Activated CD8-positive, alpha-beta memory T cell treated with anti-CD3 and anti-CD28 coated beads for 24 hours (primary cell): ENCODE data around the gene SPRED2.
A peak's percentile ranks its signal among the peaks of the same experiment; 100 is the strongest.

Source experiments
- DNase-seq: peaks from one replicate; pipeline ENCODE4 v3.0.0-alpha.2; 2020

Gene SPRED2

GRCh38 chr2:65432227-65433190 is at the start of gene SPRED2:
TSS of gene SPRED2 (minus strand) at chr2:65432599. CDS start at chr2:65431987, 612 bp downstream.
- peak; percentile 81 for DNase-seq

- no peak for DNase-seq
Observed at GRCh38 chr2:65481961-65482360, 49.6 kb upstream of the SPRED2 start.

- no peak for DNase-seq
Observed at GRCh38 chr2:65479524-65479923, 47.1 kb upstream of the SPRED2 start.

- no peak for DNase-seq
Observed at GRCh38 chr2:65478498-65479135, 46.2 kb upstream of the SPRED2 start.

GRCh38 chr2:65477590-65477989 is 45.2 kb upstream of the SPRED2 start:
- no peak for DNase-seq

- no peak for DNase-seq
Observed at GRCh38 chr2:65476778-65477177, 44.4 kb upstream of the SPRED2 start.

- no peak for DNase-seq
Observed at GRCh38 chr2:65475000-65475399, 42.6 kb upstream of the SPRED2 start.

GRCh38 chr2:65473045-65473444 is 40.6 kb upstream of the SPRED2 start:
- DNase-seq, result no peak

GRCh38 chr2:65471409-65471808 is 39.0 kb upstream of the SPRED2 start:
- DNase-seq, result no peak

GRCh38 chr2:65466551-65466950 is 34.2 kb upstream of the SPRED2 start:
- DNase-seq, result no peak

- DNase-seq, result no peak
Observed at GRCh38 chr2:65465857-65466256, 33.5 kb upstream of the SPRED2 start.

GRCh38 chr2:65465124-65465523 is 32.7 kb upstream of the SPRED2 start:
- DNase-seq, result no peak

- DNase-seq, result no peak
Observed at GRCh38 chr2:65464604-65465003, 32.2 kb upstream of the SPRED2 start.

- DNase-seq, result no peak
Observed at GRCh38 chr2:65458999-65459398, 26.6 kb upstream of the SPRED2 start.

- DNase-seq, result no peak
Observed at GRCh38 chr2:65456886-65457285, 24.5 kb upstream of the SPRED2 start.

- DNase-seq, result no peak
Observed at GRCh38 chr2:65456064-65456463, 23.7 kb upstream of the SPRED2 start.

GRCh38 chr2:65453916-65454315 is 21.5 kb upstream of the SPRED2 start:
- no peak for DNase-seq

GRCh38 chr2:65452150-65452895 is 19.9 kb upstream of the SPRED2 start:
- no peak for DNase-seq

- DNase-seq, result no peak
Observed at GRCh38 chr2:65450810-65451209, 18.4 kb upstream of the SPRED2 start.

- no peak for DNase-seq
Observed at GRCh38 chr2:65450393-65450792, 18.0 kb upstream of the SPRED2 start.

GRCh38 chr2:65443509-65444186 is 11.2 kb upstream of the SPRED2 start:
- no peak for DNase-seq

GRCh38 chr2:65442420-65443020 is 10.1 kb upstream of the SPRED2 start:
- no peak for DNase-seq
